ENCODE results near the gene FBXO33.

- no peak for TF ChIP-seq EZH2 (IDR thresholded peaks at IDR 0.05; ENCODE audit: borderline replicate concordance, low read depth, low read length, poor library complexity, severe bottlenecking)
- TF ChIP-seq CTCF (conservative IDR thresholded peaks at IDR 0.05; ENCODE audit: low read depth, low read length), result no peak
These were observed 55.4 kb downstream of the FBXO33 start for GRCh38 chr14:39376667-39377403.
